GM21529 (cell line): ENCODE measurements around the gene LPP.

Source experiments
- ATAC-seq: cut with Tn5 transposase; IDR thresholded peaks from one replicate; pipeline ENCODE4 v1.9.1; 2021; ENCODE audit not compliant: unreplicated experiment

Gene LPP

DNA sequence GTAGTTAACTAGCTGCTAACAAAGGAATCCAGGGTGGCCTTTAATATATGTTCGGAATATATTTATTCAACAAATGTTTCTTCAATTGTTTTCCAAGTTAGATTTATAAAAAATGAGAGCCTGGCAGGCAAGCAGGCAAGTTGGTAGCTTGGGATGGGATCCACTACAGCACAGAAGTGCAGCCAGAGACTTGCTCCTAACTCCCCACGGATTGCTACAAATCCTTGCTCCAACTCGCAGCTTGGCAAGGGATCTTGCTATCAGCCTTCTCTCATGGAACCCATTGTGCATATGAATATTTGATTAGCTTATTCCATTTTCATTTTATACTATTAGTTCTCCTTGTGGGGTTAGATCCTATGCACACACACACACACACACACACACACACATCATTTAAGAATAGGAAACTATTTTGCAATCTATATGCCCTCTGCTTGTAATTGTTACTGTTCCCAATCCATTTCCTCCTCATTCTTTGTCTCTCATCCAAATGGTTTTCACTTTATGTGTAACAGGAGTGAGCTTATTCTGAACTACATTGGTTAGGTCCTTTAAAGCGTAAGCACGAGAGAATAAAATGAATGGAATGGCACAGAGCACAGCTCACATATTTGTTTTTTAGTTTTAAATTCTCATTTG lies 505.6 kb downstream of the LPP start:
- no peak for ATAC-seq

DNA sequence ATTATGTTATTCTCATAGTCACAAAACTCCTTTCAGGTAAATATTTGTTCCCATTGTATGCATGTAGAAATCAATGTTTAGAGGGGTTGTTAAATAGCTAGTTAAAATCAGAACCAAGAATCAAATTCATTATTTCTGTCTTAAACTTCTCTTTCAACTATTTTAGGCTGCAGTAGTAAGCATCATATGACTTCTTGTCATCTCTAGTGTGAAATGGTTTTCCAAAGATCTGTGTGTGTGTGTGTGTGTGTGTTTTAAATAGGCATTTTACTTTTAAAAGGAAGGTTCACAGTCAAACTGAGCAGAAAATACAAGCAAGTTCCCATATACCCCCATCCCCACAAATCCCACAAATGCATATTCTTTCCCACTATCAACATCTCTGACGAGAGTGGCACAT lies 506.5 kb downstream of the LPP start:
- ATAC-seq, result no peak

DNA sequence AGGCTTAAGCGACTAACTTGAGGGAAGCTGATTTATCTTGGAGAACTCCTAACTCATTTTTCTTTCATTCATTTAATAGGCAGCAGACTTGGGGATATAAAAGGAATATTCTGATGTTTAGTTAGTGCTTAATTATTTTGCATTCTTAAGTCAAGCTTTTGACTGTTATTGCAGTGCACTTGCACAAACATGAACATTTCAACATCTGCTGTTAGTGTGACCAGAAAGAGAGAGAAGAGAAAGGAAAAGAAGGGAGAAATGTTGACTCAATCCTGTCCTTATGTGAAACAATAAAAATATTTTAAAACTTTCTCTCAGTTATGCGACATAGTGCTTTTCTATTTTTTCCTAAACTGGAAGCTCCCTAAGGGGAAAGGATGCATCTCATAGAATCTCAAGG lies 507.8 kb downstream of the LPP start:
- no peak for ATAC-seq

DNA sequence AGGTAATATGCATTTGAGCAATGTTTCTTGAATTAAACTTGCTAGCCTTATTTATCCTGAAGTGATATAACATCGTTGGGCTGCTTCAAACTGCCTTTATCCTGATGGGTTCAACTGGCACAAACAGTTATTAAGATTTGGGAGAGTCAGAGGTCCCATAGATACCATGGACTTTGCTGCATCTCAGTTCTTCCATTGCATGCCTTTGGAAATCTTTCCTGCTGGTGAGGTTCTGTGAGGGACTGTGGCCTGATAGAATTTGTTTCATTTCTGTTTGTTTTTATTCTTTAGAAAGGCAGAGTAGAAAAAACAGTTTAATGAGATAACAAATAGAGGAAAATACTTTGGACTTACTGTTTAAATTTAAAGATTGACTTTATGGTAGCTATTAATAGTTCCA lies 508.3 kb downstream of the LPP start:
- no peak for ATAC-seq

GRCh38 chr3:188662795-188663194 lies 508.8 kb downstream of the LPP start:
- ATAC-seq, result no peak

- no peak for ATAC-seq
These were observed 509.9 kb downstream of the LPP start for GRCh38 chr3:188663839-188664238.

GRCh38 chr3:188664795-188665194 lies 510.8 kb downstream of the LPP start:
- ATAC-seq, result no peak

- ATAC-seq, result no peak
These were observed 514.0 kb downstream of the LPP start for GRCh38 chr3:188667926-188668325.

DNA sequence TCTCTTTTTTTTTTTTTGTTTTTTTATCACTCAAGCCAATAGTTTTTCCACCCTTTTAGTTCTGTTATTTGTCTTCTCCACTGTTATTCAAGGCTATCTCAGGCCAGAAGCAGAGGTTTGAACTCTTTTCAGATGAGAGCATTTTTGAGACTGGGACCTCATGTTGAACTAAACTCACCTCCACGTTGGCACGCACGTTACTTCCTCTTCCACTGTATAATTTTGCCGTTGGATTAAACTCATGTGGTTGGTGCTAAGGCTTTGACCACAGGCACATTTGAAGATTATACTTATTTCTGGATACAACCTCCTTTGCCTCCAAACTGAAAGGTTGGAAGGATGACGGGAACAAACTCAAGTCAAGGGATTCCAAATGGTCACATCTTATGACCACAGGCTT lies 516.5 kb downstream of the LPP start:
- ATAC-seq, result no peak

GRCh38 chr3:188671971-188672370 lies 518.0 kb downstream of the LPP start:
- ATAC-seq, result no peak

GRCh38 chr3:188672840-188673239 lies 518.9 kb downstream of the LPP start:
- ATAC-seq, result no peak

GRCh38 chr3:188673646-188674186 lies 519.8 kb downstream of the LPP start:
- no peak for ATAC-seq

- no peak for ATAC-seq
These were observed 520.6 kb downstream of the LPP start for GRCh38 chr3:188674595-188674994.

- ATAC-seq, result no peak
These were observed 523.4 kb downstream of the LPP start for GRCh38 chr3:188677344-188677743.

DNA sequence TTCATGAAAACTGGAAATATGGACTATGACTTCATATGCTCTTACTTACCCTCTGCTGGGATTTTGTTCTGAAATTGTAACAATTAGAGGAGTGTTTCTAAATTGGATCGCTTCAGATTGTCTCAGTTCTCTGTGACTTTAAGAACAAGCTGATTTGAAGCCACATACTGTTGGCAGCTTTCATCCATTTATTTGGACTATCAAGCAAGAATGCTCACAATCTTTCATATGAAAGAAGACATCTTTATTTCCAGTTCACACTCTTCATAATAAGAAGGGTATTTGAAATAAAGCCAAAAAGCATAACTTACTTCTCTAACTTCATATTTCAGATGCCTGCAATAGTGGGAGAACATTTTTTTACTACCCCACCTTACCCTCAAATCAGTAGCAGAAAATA lies 526.2 kb downstream of the LPP start:
- no peak for ATAC-seq

DNA sequence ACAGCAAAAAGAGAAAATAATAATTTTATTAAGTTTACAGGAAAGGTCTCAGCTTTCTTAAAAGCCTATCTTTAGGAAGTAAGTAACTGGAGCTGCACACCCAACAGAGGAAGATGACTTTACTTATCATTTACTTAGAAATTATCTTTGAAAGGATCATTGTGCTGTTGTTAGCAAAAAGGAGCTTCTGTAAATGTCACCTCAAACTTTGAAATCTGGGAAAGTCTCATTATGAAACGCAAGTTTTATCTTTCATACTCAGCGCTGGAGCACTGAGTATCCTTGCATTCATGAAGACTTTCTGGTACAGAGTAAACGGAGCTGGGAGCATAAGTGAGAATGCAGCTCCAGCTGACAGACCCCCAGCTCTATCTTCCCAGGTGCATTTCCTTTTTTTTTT lies 526.6 kb downstream of the LPP start:
- ATAC-seq, result no peak

DNA sequence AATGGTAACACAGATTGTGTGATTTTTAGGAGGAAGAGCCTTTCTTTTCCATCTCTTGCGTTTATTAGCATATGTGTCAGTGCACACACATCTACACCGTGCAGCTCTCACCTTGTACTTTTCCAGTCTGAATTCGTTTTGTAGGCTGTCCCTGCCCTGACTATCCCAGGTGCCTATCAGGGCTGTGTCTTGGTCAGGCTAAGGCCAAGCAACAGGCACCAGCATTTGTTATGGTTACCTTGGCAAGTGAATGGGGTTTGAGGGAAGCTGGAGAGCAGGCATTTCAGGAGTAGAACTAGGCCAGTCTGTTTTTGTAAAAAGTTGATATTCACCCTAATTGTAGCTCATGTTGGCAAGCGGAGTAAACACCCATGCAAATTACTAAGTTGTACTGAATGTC lies 528.4 kb downstream of the LPP start:
- ATAC-seq, result no peak

- no peak for ATAC-seq
These were observed 529.1 kb downstream of the LPP start for GRCh38 chr3:188683032-188683521.

DNA sequence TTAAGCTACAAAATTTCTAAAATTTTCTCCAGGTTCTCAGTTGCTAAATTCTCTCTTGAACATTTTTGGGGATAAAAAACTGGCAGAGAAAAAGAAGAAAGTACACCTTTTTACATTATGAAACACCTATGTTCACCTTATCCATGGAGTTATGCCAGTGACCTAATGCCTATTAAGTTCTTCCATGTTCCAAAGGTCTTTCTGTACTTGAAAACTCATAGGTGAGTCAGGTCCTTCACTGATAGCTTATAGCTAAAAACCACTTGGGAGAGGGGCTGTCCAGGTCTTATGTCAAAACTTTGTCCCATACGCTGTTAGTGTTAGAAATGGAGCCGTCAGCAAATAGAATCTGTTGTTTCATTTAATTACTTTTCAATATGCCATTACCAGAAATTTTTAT lies 530.3 kb downstream of the LPP start:
- ATAC-seq, result no peak

DNA sequence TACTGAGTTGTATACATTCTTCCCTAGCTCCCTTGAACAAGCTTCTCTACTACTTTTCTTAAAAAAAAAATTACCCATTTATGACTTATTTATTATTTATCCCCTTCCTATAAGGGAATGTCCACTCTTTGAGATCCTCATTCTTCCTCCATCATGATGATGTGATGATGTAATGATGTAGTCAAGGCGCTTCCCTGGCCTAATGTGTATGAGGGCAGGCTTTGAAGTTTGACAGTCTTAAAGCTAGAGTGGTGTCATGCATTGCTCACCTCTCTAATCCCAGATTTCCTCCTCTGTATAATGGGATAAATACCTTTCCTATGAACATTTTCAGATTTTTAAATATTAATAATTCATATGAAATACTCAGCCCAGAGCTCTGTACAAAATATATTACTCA lies 531.8 kb downstream of the LPP start:
- no peak for ATAC-seq

GRCh38 chr3:188686324-188686723 lies 532.4 kb downstream of the LPP start:
- ATAC-seq, result no peak

GRCh38 chr3:188687389-188687788 lies 533.4 kb downstream of the LPP start:
- no peak for ATAC-seq

GRCh38 chr3:188689101-188689574 lies 535.2 kb downstream of the LPP start:
- no peak for ATAC-seq
